Measurements from ENCODE around the gene ARMH2.
"Not testable (repeated sequence)": the region's sequence is repeated elsewhere in the genome, so short reads cannot be mapped to it uniquely, and the experiment has no call there.

ARMH2 gene

GRCh38 chr6:24761851-24762250 is 36.9 kb downstream of the ARMH2 start:
- ChIA-PET POLR2A (no interaction called here), CTCF (interaction anchor here (1.2 to 2.4 kb wide), 4 partner anchors 20 to 181 kb away, joined by 3 to 8 read pairs (median 4); no protein-coding TSS in a partner anchor)

GRCh38 chr6:24761193-24761835 is 37.4 kb downstream of the ARMH2 start:
- TF ChIP-seq CTCF (IDR thresholded peaks at IDR 0.05; ENCODE audit: control extremely low read depth, extremely low read depth, low read depth, missing control alignments): no peak
- ChIA-PET POLR2A (no interaction called here), CTCF (interaction anchor here (0.8 to 2.4 kb wide), 6 partner anchors 13 to 237 kb away, joined by 3 to 8 read pairs (median 3); partner anchors contain the start of gene GMNN)
- no peak for DNase-seq (ENCODE audit: extremely low spot score)

More at GRCh38 chr6:24761851-24762250, 36.9 kb downstream of the ARMH2 start:
- TF ChIP-seq CTCF (IDR thresholded peaks at IDR 0.05; ENCODE audit: control extremely low read depth, extremely low read depth, low read depth, missing control alignments): no peak
- no peak for DNase-seq (ENCODE audit: extremely low spot score)

DNA sequence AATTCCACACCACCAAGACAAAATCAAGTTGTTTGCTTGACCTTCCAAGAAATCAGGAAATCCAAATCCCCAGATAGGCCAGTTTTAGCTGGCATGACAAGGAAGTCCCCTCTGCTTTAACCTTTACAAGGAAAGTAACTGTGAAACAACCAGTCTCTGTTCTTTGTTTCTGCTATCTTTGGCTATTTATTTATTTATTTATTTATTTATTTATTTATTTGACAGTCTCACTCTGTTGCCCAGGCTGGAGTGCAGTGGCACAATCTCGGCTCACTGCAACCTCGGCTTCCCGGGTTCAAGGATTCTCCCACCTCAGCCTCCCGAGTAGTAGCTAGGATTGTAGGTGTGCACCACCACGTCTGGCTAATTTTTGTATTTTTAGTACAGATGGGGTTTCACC is 38.5 kb downstream of the ARMH2 start:
- no peak for TF ChIP-seq CTCF (IDR thresholded peaks at IDR 0.05; ENCODE audit: control extremely low read depth, extremely low read depth, low read depth, missing control alignments)
- DNase-seq (ENCODE audit: extremely low spot score): no peak
- POLR2A ChIA-PET: no interaction called here
- CTCF ChIA-PET: interaction anchor here (0.8 to 2.4 kb wide), 4 partner anchors 9 to 236 kb away, joined by 3 to 8 read pairs (median 4); partner anchors contain the start of gene GMNN

- no peak for DNase-seq (ENCODE audit: extremely low spot score)
- ChIA-PET CTCF (interaction anchor here (1.8 to 2.0 kb wide), 3 partner anchors 10 to 178 kb away, joined by 4 to 6 read pairs (median 5); no protein-coding TSS in a partner anchor), POLR2A (no interaction called here)
- no peak for TF ChIP-seq CTCF (IDR thresholded peaks at IDR 0.05; ENCODE audit: control extremely low read depth, extremely low read depth, low read depth, missing control alignments)
Observed at GRCh38 chr6:24759718-24760117, 39.0 kb downstream of the ARMH2 start.

GRCh38 chr6:24757611-24758010 is 41.1 kb downstream of the ARMH2 start:
- ChIA-PET POLR2A (no interaction called here), CTCF (interaction anchor here (0.7 to 1.5 kb wide), 5 partner anchors 9 to 262 kb away, joined by 3 read pairs; no protein-coding TSS in a partner anchor)
- DNase-seq (ENCODE audit: extremely low spot score): no peak
- TF ChIP-seq CTCF (IDR thresholded peaks at IDR 0.05; ENCODE audit: control extremely low read depth, extremely low read depth, low read depth, missing control alignments): no peak

- TF ChIP-seq CTCF (IDR thresholded peaks at IDR 0.05; ENCODE audit: control extremely low read depth, extremely low read depth, low read depth, missing control alignments): no peak
- no peak for DNase-seq (ENCODE audit: extremely low spot score)
- CTCF ChIA-PET: interaction anchor here (2.0 kb wide), 1 partner anchor 10 kb away, joined by 10 read pairs; no protein-coding TSS in a partner anchor
- POLR2A ChIA-PET: no interaction called here
Observed at GRCh38 chr6:24755279-24755678, 43.4 kb downstream of the ARMH2 start.

DNA sequence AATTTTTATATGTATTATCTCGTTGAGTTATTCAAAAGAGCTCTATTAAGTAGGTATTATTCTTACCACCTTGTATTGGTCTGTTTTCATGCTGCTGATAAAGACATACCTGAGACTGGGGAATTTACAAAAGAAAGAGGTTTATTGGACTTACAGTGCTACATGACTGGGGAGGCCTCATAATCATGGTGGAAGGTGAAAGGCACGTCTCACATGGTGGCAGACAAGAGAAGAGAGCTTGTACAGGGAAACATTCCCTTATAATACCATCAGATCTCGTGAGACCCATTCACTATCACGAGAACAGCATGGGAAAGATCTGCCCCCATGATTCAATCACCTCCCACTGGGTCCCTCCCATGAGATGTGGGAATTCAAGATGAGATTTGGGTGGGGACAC is 44.3 kb downstream of the ARMH2 start:
- CTCF ChIA-PET: interaction anchor here (0.8 to 2.0 kb wide), 2 partner anchors 9 to 17 kb away, joined by 3 to 10 read pairs; no protein-coding TSS in a partner anchor
- DNase-seq (ENCODE audit: extremely low spot score); POLR2A ChIA-PET: not testable (repeated sequence)
